Mesenchymal stem cell (in vitro differentiated cells and primary cell): ENCODE measurements around the gene P2RX5.
A peak's percentile ranks its signal among the peaks of the same experiment; 100 is the strongest.
"Not testable (repeated sequence)": the region's sequence is repeated elsewhere in the genome, so short reads cannot be mapped to it uniquely, and the experiment has no call there.

ENCODE experiments used
- DNase-seq: peaks from one replicate; pipeline ENCODE4 v3.0.0-alpha.2; 2013
- H2AFZ ChIP-seq: one replicate; pipeline ENCODE4 v1.6.1; 2013; ENCODE audit warnings: low read depth, mild to moderate bottlenecking, control low read depth, inconsistent platforms, low read length, moderate library complexity
- H2AK5ac ChIP-seq: 2 replicates; pipeline ENCODE4 v1.6.1; 2013; ENCODE audit warnings: low read length, moderate library complexity, mild to moderate bottlenecking, inconsistent platforms; ENCODE audit not compliant: severe bottlenecking
- H2BK120ac ChIP-seq: one replicate; pipeline ENCODE4 v1.6.1; 2013; ENCODE audit warnings: low read depth, mild to moderate bottlenecking, inconsistent platforms, low read length, moderate library complexity
- H2BK12ac ChIP-seq, 2 experiments: one replicate each; pipeline ENCODE4 v1.6.1; 2013; ENCODE audit warnings: inconsistent platforms in 2 of 2, low read length in 2 of 2, mild to moderate bottlenecking in 2 of 2, moderate library complexity in 2 of 2, control low read depth in 1 of 2
- H2BK15ac ChIP-seq: one replicate; pipeline ENCODE4 v1.6.1; 2013; ENCODE audit warnings: mild to moderate bottlenecking, low read depth, inconsistent platforms; ENCODE audit not compliant: poor library complexity, severe bottlenecking
- H2BK5ac ChIP-seq: 2 replicates; pipeline ENCODE4 v1.6.1; 2013; ENCODE audit warnings: low read depth, mild to moderate bottlenecking, low read length, control low read depth, inconsistent platforms; ENCODE audit not compliant: poor library complexity, severe bottlenecking
- H3K14ac ChIP-seq, 2 experiments: one replicate each; pipeline ENCODE4 v1.6.1; 2013; ENCODE audit warnings: inconsistent platforms in 2 of 2, low read length in 2 of 2, control low read depth in 1 of 2, mild to moderate bottlenecking in 1 of 2, moderate library complexity in 1 of 2
- H3K18ac ChIP-seq, 2 experiments: one replicate each; pipeline ENCODE4 v1.6.1; 2013; ENCODE audit warnings: inconsistent platforms in 2 of 2, low read length in 2 of 2, control low read depth in 1 of 2, low read depth in 1 of 2, mild to moderate bottlenecking in 1 of 2
- H3K23ac ChIP-seq, 2 experiments: one replicate each; pipeline ENCODE4 v1.6.1; 2013; ENCODE audit warnings: inconsistent platforms in 2 of 2, low read length in 2 of 2, mild to moderate bottlenecking in 2 of 2, moderate library complexity in 2 of 2, control low read depth in 1 of 2
- H3K27ac ChIP-seq: 2 replicates; pipeline ENCODE4 v1.5.1; 2013; ENCODE audit warnings: mild to moderate bottlenecking, moderate library complexity, low read length, control low read depth, inconsistent platforms; ENCODE audit not compliant: poor library complexity, severe bottlenecking
- H3K27me3 ChIP-seq, 2 experiments: 2 replicates each; pipeline versions ENCODE4 v1.6.1 to v1.7.0; 2013; ENCODE audit warnings: low read length in 2 of 2, mild to moderate bottlenecking in 2 of 2, moderate library complexity in 2 of 2, control low read depth in 1 of 2, inconsistent platforms in 1 of 2; ENCODE audit not compliant: control insufficient read depth in 1 of 2, insufficient read depth in 1 of 2
- H3K36me3 ChIP-seq, 2 experiments: 2 replicates each; pipeline versions ENCODE4 v1.6.1 to v1.7.0; 2013; ENCODE audit warnings: low read length in 2 of 2, control low read depth in 1 of 2, inconsistent platforms in 1 of 2, low read depth in 1 of 2, mild to moderate bottlenecking in 1 of 2; ENCODE audit not compliant: insufficient read depth in 2 of 2, control insufficient read depth in 1 of 2
- H3K4ac ChIP-seq, 2 experiments: one replicate each; pipeline ENCODE4 v1.6.1; 2013; ENCODE audit warnings: inconsistent platforms in 2 of 2, low read length in 2 of 2, mild to moderate bottlenecking in 2 of 2, moderate library complexity in 2 of 2, control low read depth in 1 of 2, low read depth in 1 of 2
- H3K4me1 ChIP-seq: 2 replicates; pipeline ENCODE4 v1.6.1; 2013; ENCODE audit warnings: low read depth, low read length, control low read depth; ENCODE audit not compliant: control insufficient read depth, insufficient read depth
- H3K4me2 ChIP-seq: 2 replicates; pipeline ENCODE4 v1.6.1; 2013; ENCODE audit warnings: low read length, mild to moderate bottlenecking, inconsistent platforms; ENCODE audit not compliant: poor library complexity, severe bottlenecking
- H3K4me3 ChIP-seq, 2 experiments: 2 replicates each; pipeline versions ENCODE4 v1.5.1 to v1.7.0; 2013; ENCODE audit warnings: low read length in 2 of 2, mild to moderate bottlenecking in 2 of 2, control low read depth in 1 of 2, low read depth in 1 of 2; ENCODE audit not compliant: insufficient read depth in 1 of 2
- H3K79me1 ChIP-seq: replicated peaks from 2 replicates; pipeline ENCODE4 v1.6.1; 2013; ENCODE audit warnings: mild to moderate bottlenecking, control low read depth, low read length, inconsistent platforms; ENCODE audit not compliant: poor library complexity, severe bottlenecking
- H3K9ac ChIP-seq: 2 replicates; pipeline ENCODE4 v1.7.0; 2013; ENCODE audit warnings: mild to moderate bottlenecking, low read length, moderate library complexity
- H3K9me3 ChIP-seq: 2 replicates; pipeline ENCODE4 v1.7.0; 2013; ENCODE audit warnings: mild to moderate bottlenecking, low read length; ENCODE audit not compliant: control insufficient read depth
- H4K8ac ChIP-seq: one replicate; pipeline ENCODE4 v1.6.1; 2013; ENCODE audit warnings: inconsistent platforms, mild to moderate bottlenecking, low read length, moderate library complexity
- H4K91ac ChIP-seq: one replicate; pipeline ENCODE4 v1.6.1; 2013; ENCODE audit warnings: mild to moderate bottlenecking, low read length, inconsistent platforms
- WGBS: methylation state at CpG from one replicate; pipeline ENCODE4 v1.1.7; 2013; ENCODE audit warnings: mixed read lengths; 5-methylcytosine and 5-hydroxymethylcytosine counted together

The P2RX5 gene

DNA sequence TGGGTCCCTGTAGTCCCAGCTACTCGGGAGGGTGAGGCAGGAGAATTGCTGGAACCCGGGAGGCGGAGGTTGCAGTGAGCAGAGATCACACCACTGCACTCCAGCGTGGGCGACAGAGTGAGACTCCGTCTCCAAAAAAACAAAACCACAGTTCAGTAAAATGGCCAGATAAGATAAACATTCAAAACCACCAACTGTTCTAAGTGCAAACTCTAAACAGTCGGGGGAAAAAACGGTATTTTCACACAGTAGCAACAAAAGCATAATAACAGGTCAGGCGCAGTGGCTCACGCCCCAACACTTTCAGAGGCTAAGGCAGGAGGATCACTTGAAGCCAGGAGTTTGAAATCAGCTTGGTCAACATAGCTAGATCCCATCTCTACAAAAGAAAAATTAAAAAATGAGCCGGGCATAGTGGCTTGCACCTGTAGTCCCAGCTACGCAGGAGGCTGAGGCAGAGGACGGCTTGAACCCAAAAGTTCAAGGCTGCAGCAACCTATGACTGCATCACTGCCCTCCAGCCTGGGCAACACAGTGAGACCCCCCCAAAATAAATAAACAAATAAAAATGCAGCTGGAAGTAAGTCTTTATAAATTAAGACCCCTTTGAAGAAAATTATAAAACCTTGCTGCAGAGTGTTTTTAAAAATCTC, 17.0 kb upstream of the P2RX5 start:
- no peak overlapping the region for H3K9ac ChIP-seq
- H3K4me2 ChIP-seq, result no peak overlapping the region
- no peaks in the 10 kb centered on the region for H3K27me3 ChIP-seq
- H3K4me1 ChIP-seq, result no peaks in the 10 kb centered on the region
- peaks cover 11% of the 10 kb centered on the region for H3K79me1 ChIP-seq
- H4K8ac ChIP-seq, result no peak overlapping the region
- H3K18ac ChIP-seq, result no peak overlapping the region
- no peak overlapping the region for H3K4ac ChIP-seq
- no peak overlapping the region for H2BK15ac ChIP-seq
- no peak overlapping the region for H2AFZ ChIP-seq
- no peak overlapping the region for H3K27ac ChIP-seq
- 64% methylated on average over 13 of the region's 13 CpGs for WGBS
- H3K23ac ChIP-seq, result no peak overlapping the region
- no peak overlapping the region for H4K91ac ChIP-seq
- no peaks in the 10 kb centered on the region for H3K9me3 ChIP-seq
- H3K4me3 ChIP-seq, result no peak overlapping the region
- no peak overlapping the region for H3K14ac ChIP-seq
- DNase-seq, result peak; percentile 52
- no peak overlapping the region for H2BK120ac ChIP-seq
- no peak overlapping the region for H2AK5ac ChIP-seq
- H2BK5ac ChIP-seq, result no peak overlapping the region
- H3K36me3 ChIP-seq, result peaks cover 39 to 51% of the 10 kb centered on the region in 2 experiments
- no peak overlapping the region for H2BK12ac ChIP-seq

DNA sequence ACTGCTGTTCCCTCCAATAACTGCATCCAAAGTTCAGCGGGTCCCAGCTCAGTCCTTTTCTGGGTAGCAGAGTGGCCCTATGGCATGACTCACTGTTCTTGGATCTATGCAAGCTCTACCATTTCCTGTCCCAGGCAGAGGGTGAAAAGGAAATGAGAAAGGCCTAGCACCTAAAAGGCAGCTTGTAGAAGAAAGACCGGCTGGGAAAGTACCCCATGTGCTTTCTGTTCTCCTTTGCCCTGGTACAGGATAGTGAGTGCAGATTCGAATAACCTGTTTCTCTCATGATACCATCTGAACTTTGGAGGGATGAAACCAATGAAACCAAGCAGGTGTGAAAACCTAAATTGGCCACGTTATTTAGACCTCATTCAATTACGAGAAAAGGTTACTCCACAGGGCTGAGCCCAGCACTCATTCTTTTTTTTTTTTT, 15.0 kb upstream of the P2RX5 start:
- Histone ChIP-seq H3K9me3 (no peaks in the 10 kb centered on the region), H2AK5ac (no peak overlapping the region), H3K23ac (no peak overlapping the region), H4K91ac (no peak overlapping the region), H2BK5ac (no peak overlapping the region), H2BK120ac (no peak overlapping the region), H3K14ac (no peak overlapping the region), H3K4me2 (no peak overlapping the region), H3K36me3 (peaks cover 25 to 31% of the 10 kb centered on the region in 2 experiments), H3K9ac (no peak overlapping the region), H3K4me1 (no peaks in the 10 kb centered on the region), H2AFZ (no peak overlapping the region), H3K79me1 (peaks cover 2% of the 10 kb centered on the region), H3K27ac (no peak overlapping the region), H2BK15ac (no peak overlapping the region), H3K27me3 (no peaks in the 10 kb centered on the region), H2BK12ac (no peak overlapping the region), H3K4ac (no peak overlapping the region), H3K18ac (no peak overlapping the region), H3K4me3 (no peak overlapping the region), H4K8ac (no peak overlapping the region)
- DNase-seq, result peak; percentile 41
- WGBS, result 72% methylated on average over 5 of the region's 5 CpGs

DNA sequence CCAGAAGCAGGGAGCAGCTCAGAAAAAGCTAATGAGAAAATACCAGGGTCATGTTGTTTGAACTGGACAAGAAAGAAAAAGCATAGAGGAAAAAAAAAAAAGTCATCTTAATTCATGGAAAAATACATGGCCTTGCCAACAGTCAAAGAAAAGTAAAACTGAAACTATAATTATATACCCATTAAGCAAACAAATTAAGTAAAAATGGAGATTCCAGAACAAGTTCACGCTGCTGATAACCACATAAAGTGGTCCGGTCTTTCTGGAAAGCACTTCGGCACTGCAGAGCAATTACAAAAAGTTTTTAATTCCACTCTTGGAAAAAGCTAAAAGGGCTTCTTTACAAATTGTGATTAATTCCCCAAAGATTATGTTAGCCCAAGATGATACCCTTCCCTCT, 12.4 kb upstream of the P2RX5 start:
- Histone ChIP-seq H4K8ac (no peak overlapping the region), H3K27me3 (no peaks in the 10 kb centered on the region), H3K14ac (no peak overlapping the region), H3K23ac (no peak overlapping the region), H2AK5ac (no peak overlapping the region), H3K9me3 (no peaks in the 10 kb centered on the region), H3K18ac (no peak overlapping the region), H3K4ac (no peak overlapping the region), H3K27ac (no peak overlapping the region), H3K4me1 (no peaks in the 10 kb centered on the region), H3K4me3 (no peak overlapping the region), H3K79me1 (peaks cover 2% of the 10 kb centered on the region), H2BK120ac (no peak overlapping the region), H3K4me2 (no peak overlapping the region), H2BK12ac (no peak overlapping the region), H2BK15ac (no peak overlapping the region), H2AFZ (no peak overlapping the region), H3K9ac (no peak overlapping the region), H3K36me3 (peaks cover 15% of the 10 kb centered on the region in 2 experiments), H4K91ac (no peak overlapping the region), H2BK5ac (no peak overlapping the region)
- peak; percentile 19 for DNase-seq
- 96% methylated on average over 3 of the region's 3 CpGs for WGBS

DNA sequence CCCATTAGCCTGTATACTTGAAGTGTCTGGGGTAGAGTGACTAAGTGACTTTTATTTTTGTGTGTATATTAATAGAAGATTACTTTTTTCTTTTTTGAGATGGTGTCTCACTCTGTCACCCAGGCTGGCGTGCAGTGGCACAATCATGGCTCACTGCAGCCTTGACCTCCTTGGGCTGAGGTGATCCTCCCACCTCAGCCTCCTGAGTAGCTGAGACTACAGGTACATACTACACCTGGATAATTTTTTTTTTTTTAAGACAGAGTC, 9.7 kb upstream of the P2RX5 start:
- H3K9me3 ChIP-seq, H3K4me1 ChIP-seq, H3K9ac ChIP-seq, H3K27ac ChIP-seq, H2BK12ac ChIP-seq, H4K91ac ChIP-seq, H3K23ac ChIP-seq, H3K4me2 ChIP-seq, H2BK15ac ChIP-seq, H2BK5ac ChIP-seq, H3K18ac ChIP-seq, H3K27me3 ChIP-seq, DNase-seq, H2AFZ ChIP-seq, H4K8ac ChIP-seq, H2BK120ac ChIP-seq, H3K79me1 ChIP-seq, H3K14ac ChIP-seq, H3K4ac ChIP-seq, H3K4me3 ChIP-seq, H3K36me3 ChIP-seq, H2AK5ac ChIP-seq: not testable (repeated sequence)
- WGBS, result 100% methylated on average over 1 of the region's 1 CpG
